Parathyroid adenoma (tissue), 2 donors: ENCODE data around the gene RNF135.

ENCODE experiments used
- H2AFZ ChIP-seq: fragments of 300-600 bp; sonication (generic); one replicate; pipeline ENCODE4 v1.7.0; 2017; ENCODE audit warnings: antibody characterized with exemption, mild to moderate bottlenecking
- H3K27ac ChIP-seq: fragments of 300-600 bp; sonication (generic); one replicate; pipeline ENCODE4 v1.7.0; 2017
- H3K27me3 ChIP-seq: fragments of 300-600 bp; sonication (generic); one replicate; pipeline ENCODE4 v1.7.0; 2017; ENCODE audit warnings: low read length; ENCODE audit not compliant: control insufficient read depth, insufficient read depth
- H3K36me3 ChIP-seq: fragments of 300-600 bp; sonication (generic); one replicate; pipeline ENCODE4 v1.7.0; 2017; ENCODE audit warnings: low read length; ENCODE audit not compliant: control insufficient read depth, insufficient read depth
- H3K4me1 ChIP-seq: fragments of 300-600 bp; sonication (generic); one replicate; pipeline ENCODE4 v1.7.0; 2017; ENCODE audit warnings: control low read depth
- H3K4me2 ChIP-seq: fragments of 300-600 bp; sonication (generic); one replicate; pipeline ENCODE4 v1.7.0; 2017; ENCODE audit warnings: low read length
- H3K4me3 ChIP-seq: fragments of 300-600 bp; sonication (generic); one replicate; pipeline ENCODE4 v1.7.0; 2017; ENCODE audit warnings: low read depth, low read length
- H3K79me2 ChIP-seq: fragments of 300-600 bp; sonication (generic); one replicate; pipeline ENCODE4 v1.7.0; 2017; ENCODE audit warnings: control low read depth
- H3K9ac ChIP-seq: fragments of 300-600 bp; sonication (generic); one replicate; pipeline ENCODE4 v1.7.0; 2017; ENCODE audit warnings: mild to moderate bottlenecking
- H3K9me3 ChIP-seq: fragments of 300-600 bp; sonication (generic); one replicate; pipeline ENCODE4 v1.7.0; 2017; ENCODE audit warnings: low read length; ENCODE audit not compliant: control insufficient read depth
- CTCF ChIP-seq: fragments of 300-600 bp; sonication (generic); IDR thresholded peaks from one replicate; pipeline ENCODE4 v1.7.0; 2017; ENCODE audit warnings: antibody characterized with exemption, mild to moderate bottlenecking
- donor health status: primary hyperparathyroidism.

RNF135 gene

GRCh38 chr17:31048142-31048541, 77.3 kb downstream of the RNF135 start:
- H3K9me3 ChIP-seq: no peaks in the 10 kb centered on the region
- H2AFZ ChIP-seq: no peak overlapping the region
- H3K4me2 ChIP-seq: no peak overlapping the region
- no peaks in the 10 kb centered on the region for H3K36me3 ChIP-seq
- no peaks in the 10 kb centered on the region for H3K27me3 ChIP-seq
- H3K27ac ChIP-seq: no peak overlapping the region
- TF ChIP-seq CTCF: no peak
- H3K4me3 ChIP-seq: no peak overlapping the region
- H3K9ac ChIP-seq: no peak overlapping the region
- H3K4me1 ChIP-seq: no peaks in the 10 kb centered on the region
- H3K79me2 ChIP-seq: no peaks in the 10 kb centered on the region

GRCh38 chr17:31048780-31049179, 77.9 kb downstream of the RNF135 start:
- Histone ChIP-seq H3K4me2 (no peak overlapping the region), H2AFZ (no peak overlapping the region), H3K27me3 (no peaks in the 10 kb centered on the region), H3K36me3 (no peaks in the 10 kb centered on the region), H3K4me1 (no peaks in the 10 kb centered on the region), H3K9me3 (no peaks in the 10 kb centered on the region), H3K79me2 (no peaks in the 10 kb centered on the region), H3K4me3 (no peak overlapping the region), H3K27ac (no peak overlapping the region), H3K9ac (no peak overlapping the region)
- TF ChIP-seq CTCF: no peak
